Cardiac fibroblast (primary cell): Measurements from ENCODE around the gene CAPN14.

Source experiments
- DNase-seq, 2 donors: peaks; one replicate each; pipeline versions ENCODE4 v3.0.0 to v3.0.0-alpha.2; 2010; ENCODE audit warnings: low read depth in 2 of 2
- H3K4me3 ChIP-seq, 2 donors: replicated peaks in 1 of 2; 1 replicate in 1 of 2; 2 replicates in 1 of 2; pipeline ENCODE4 v1.5.1; 2011; ENCODE audit warnings: low read depth in 2 of 2, low read length in 2 of 2, mild to moderate bottlenecking in 2 of 2, moderate library complexity in 1 of 2
- TF ChIP-seq, protein P1 (sequence below): IDR thresholded peaks from one replicate; pipeline ENCODE4 v1.5.1; 2011; ENCODE audit warnings: low read depth, mild to moderate bottlenecking, low read length, inconsistent platforms

CAPN14 gene

GRCh38 chr2:31150120-31150670, 67.1 kb downstream of the CAPN14 start:
- DNase-seq: no peak
- H3K4me3 ChIP-seq: no peak overlapping the region
- TF ChIP-seq, protein P1, sequence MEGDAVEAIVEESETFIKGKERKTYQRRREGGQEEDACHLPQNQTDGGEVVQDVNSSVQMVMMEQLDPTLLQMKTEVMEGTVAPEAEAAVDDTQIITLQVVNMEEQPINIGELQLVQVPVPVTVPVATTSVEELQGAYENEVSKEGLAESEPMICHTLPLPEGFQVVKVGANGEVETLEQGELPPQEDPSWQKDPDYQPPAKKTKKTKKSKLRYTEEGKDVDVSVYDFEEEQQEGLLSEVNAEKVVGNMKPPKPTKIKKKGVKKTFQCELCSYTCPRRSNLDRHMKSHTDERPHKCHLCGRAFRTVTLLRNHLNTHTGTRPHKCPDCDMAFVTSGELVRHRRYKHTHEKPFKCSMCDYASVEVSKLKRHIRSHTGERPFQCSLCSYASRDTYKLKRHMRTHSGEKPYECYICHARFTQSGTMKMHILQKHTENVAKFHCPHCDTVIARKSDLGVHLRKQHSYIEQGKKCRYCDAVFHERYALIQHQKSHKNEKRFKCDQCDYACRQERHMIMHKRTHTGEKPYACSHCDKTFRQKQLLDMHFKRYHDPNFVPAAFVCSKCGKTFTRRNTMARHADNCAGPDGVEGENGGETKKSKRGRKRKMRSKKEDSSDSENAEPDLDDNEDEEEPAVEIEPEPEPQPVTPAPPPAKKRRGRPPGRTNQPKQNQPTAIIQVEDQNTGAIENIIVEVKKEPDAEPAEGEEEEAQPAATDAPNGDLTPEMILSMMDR: no peak

DNA sequence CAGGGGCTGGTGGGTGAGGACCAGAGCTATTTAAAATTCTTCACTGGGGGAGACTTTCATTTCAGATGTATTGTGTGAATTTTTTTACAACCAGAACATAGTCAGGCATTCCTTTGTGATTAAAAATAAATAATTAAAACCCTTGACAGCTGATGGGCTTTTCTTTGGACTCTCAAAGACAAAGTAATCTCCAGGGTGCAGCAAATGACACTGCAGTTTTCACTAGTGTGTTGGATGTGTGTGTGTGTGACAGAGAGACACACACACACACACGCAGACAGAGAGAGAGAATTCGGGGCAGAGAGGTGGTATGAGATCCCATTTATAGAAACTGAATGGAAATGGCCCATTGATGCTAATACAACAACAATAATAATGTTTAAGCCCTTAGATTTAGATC, 68.8 kb downstream of the CAPN14 start:
- TF ChIP-seq, protein P1: no peak
- H3K4me3 ChIP-seq: no peak overlapping the region
- no peak for DNase-seq

GRCh38 chr2:31147645-31148044, 69.7 kb downstream of the CAPN14 start:
- TF ChIP-seq, protein P1: no peak
- no peak for DNase-seq
- no peak overlapping the region for H3K4me3 ChIP-seq

DNA sequence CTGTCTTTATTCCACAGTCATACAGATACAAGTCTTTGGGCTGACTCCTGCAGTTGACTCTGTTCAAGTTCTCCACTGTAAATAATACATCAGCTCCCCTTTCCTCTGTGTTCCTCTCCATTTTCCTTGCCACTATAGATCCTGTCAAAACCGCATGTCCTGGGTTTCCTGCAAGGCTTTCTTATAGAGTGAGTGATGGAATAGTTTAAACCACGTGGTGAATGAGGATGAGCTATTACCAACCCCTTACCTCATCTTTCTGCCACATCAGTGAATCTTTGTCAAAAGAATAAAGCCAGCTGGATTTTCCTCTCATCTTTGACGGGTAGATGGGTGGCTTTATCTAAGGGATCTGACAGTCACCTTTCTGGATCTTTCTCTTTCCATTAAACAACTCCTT, 75.2 kb downstream of the CAPN14 start:
- DNase-seq: no peak
- TF ChIP-seq, protein P1: no peak

DNA sequence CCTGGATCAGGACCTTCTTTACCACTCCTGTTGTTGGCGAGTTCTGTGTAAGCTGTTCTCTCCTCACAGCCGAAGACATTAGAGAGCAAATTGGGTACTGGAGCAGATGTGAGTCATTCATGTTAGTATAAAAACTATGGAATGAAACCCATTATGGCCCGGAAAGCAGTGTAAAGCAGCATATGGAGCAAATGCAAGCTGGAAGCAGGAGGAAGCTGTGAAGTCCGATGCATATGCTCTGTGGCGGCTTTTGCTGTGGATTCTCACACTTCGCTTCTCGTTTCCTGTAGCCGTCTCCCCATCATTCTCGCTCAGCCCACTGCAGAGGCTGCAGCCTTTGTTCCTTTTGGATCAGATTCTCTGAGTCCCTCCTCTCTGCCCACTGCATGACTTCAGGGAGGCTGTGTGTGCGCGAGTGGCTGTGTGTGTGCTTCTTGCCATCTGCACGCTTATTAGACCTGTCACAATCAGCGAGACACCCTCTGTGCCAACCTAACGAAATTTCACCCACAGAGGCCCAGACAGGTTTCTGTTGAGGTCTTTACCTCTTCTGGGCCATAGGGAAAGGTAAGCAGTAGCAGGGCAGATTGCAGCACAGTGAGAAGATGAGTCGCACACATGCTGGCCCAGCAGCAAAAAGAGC, 75.8 kb downstream of the CAPN14 start:
- TF ChIP-seq, protein P1: no peak
- no peak overlapping the region for H3K4me3 ChIP-seq
- no peak for DNase-seq

More for the DNA sequence above, 75.2 kb downstream of the CAPN14 start:
- no peak overlapping the region for H3K4me3 ChIP-seq

DNA sequence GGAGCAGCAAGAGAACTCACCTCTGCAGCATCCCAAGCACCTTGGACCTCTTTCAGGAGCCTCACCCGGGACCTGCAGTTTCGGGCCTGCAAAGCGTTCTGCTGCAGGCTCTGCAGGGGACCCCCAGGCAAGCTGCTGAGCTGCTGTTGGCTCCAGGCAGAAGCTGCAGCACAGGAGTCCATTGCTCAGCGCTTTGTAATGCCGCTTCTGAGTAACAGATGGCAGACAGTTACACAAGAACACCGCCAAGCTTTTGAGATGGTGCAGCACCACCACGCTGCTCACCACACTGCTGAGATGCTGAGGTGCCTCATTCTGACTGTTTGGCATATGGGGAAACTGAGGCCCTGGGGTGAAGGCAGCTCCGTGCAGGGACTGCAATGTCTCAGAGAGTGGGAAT, 77.2 kb downstream of the CAPN14 start:
- H3K4me3 ChIP-seq: no peak overlapping the region
- DNase-seq: no peak
- TF ChIP-seq, protein P1: no peak

DNA sequence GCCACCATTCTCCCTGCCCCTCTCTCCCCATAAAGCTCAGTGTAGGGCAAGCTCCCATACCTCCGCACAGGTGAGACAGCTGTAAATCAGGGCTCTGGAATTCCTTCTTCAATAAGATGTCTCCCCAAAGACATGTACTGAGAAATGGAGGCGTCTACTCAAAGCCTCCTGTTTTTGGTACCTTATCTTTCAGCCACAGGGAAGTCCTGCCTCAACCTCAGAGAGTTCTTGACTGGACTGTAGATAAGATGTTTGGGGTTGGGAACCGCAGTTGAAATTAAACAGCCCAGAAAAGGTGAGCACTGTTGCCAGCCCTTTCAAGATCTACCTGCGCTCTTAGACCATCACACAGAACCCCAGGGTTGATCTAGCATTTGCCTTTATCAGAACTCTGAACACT, 77.6 kb downstream of the CAPN14 start:
- no peak overlapping the region for H3K4me3 ChIP-seq
- no peak for DNase-seq
- TF ChIP-seq, protein P1: no peak
